ENCODE data around the gene KLHDC2.

- TF ChIP-seq CTCF (IDR thresholded peaks at IDR 0.05; ENCODE audit: low read depth, low read length) (no peak), POLR2A (IDR thresholded peaks at IDR 0.05; ENCODE audit: extremely low read depth, insufficient read length) (no peak), MYC (IDR thresholded peaks at IDR 0.05; ENCODE audit: low read depth, low read length) (no peak)
- TF ChIP-seq, protein P1, sequence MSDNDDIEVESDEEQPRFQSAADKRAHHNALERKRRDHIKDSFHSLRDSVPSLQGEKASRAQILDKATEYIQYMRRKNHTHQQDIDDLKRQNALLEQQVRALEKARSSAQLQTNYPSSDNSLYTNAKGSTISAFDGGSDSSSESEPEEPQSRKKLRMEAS (IDR thresholded peaks at IDR 0.05; ENCODE audit: low read depth, low read length), result no peak
Measured at GRCh38 chr14:49778421-49778820, 10.5 kb downstream of the KLHDC2 start.

Measured in NB4 (cell line).